Measurements from ENCODE around the gene TRMT2B. TPM values are rescaled to one million over a fixed set of nuclear protein-coding genes. Genes with fewer than 3 reads are reported as not detected.
"Not testable (repeated sequence)": the region's sequence is repeated elsewhere in the genome, so short reads cannot be mapped to it uniquely, and the experiment has no call there.

The TRMT2B gene
- total RNA-seq, 1 donor from 2014 or later = 12.2 TPM

GRCh38 chrX:100990139-100990538 lies 61.8 kb downstream of the TRMT2B start:
- no peak for DNase-seq (ENCODE audit: low spot score)
- Mint-ChIP-seq H3K27ac (ENCODE audit: unreplicated experiment) (no peak overlapping the region), H3K4me1 (ENCODE audit: unreplicated experiment) (peaks cover 3% of the 10 kb centered on the region), H3K9me3 (ENCODE audit: unreplicated experiment) (no peaks in the 10 kb centered on the region), H3K4me3 (ENCODE audit: unreplicated experiment) (no peak overlapping the region), H3K36me3 (ENCODE audit: low read depth, unreplicated experiment) (no peaks in the 10 kb centered on the region), H3K27me3 (ENCODE audit: unreplicated experiment) (no peaks in the 10 kb centered on the region)
- no peak for TF ChIP-seq CTCF (IDR thresholded peaks at IDR 0.05; ENCODE audit: unreplicated experiment)

- DNase-seq (ENCODE audit: low spot score) = no peak
- Mint-ChIP-seq H3K27me3 (ENCODE audit: unreplicated experiment) (no peaks in the 10 kb centered on the region), H3K4me3 (ENCODE audit: unreplicated experiment) (no peak overlapping the region), H3K36me3 (ENCODE audit: low read depth, unreplicated experiment) (no peaks in the 10 kb centered on the region), H3K9me3 (ENCODE audit: unreplicated experiment) (no peaks in the 10 kb centered on the region), H3K27ac (ENCODE audit: unreplicated experiment) (no peak overlapping the region), H3K4me1 (ENCODE audit: unreplicated experiment) (peaks cover 2% of the 10 kb centered on the region)
- no peak for TF ChIP-seq CTCF (IDR thresholded peaks at IDR 0.05; ENCODE audit: unreplicated experiment)
Observed at GRCh38 chrX:100984818-100985217, 67.1 kb downstream of the TRMT2B start.

- H3K4me1 Mint-ChIP-seq (ENCODE audit: unreplicated experiment); H3K4me3 Mint-ChIP-seq (ENCODE audit: unreplicated experiment); H3K36me3 Mint-ChIP-seq (ENCODE audit: low read depth, unreplicated experiment); DNase-seq (ENCODE audit: low spot score); H3K27ac Mint-ChIP-seq (ENCODE audit: unreplicated experiment); H3K27me3 Mint-ChIP-seq (ENCODE audit: unreplicated experiment); H3K9me3 Mint-ChIP-seq (ENCODE audit: unreplicated experiment): not testable (repeated sequence)
Observed at GRCh38 chrX:100981498-100981845, 70.4 kb downstream of the TRMT2B start.

- Mint-ChIP-seq H3K27ac (ENCODE audit: unreplicated experiment) (no peak overlapping the region), H3K4me3 (ENCODE audit: unreplicated experiment) (no peak overlapping the region), H3K36me3 (ENCODE audit: low read depth, unreplicated experiment) (no peaks in the 10 kb centered on the region), H3K9me3 (ENCODE audit: unreplicated experiment) (no peaks in the 10 kb centered on the region), H3K27me3 (ENCODE audit: unreplicated experiment) (peaks cover 2% of the 10 kb centered on the region), H3K4me1 (ENCODE audit: unreplicated experiment) (no peaks in the 10 kb centered on the region)
- TF ChIP-seq CTCF (IDR thresholded peaks at IDR 0.05; ENCODE audit: unreplicated experiment) = no peak
- no peak for DNase-seq (ENCODE audit: low spot score)
Observed at GRCh38 chrX:100980608-100981497, 71.1 kb downstream of the TRMT2B start.

- H3K9me3 Mint-ChIP-seq (ENCODE audit: unreplicated experiment) = no peaks in the 10 kb centered on the region
Observed at GRCh38 chrX:100979881-100980607, 71.9 kb downstream of the TRMT2B start.

More at GRCh38 chrX:100979881-100980607, 71.9 kb downstream of the TRMT2B start:
- Mint-ChIP-seq H3K27ac (ENCODE audit: unreplicated experiment) (no peak overlapping the region), H3K4me1 (ENCODE audit: unreplicated experiment) (no peaks in the 10 kb centered on the region), H3K36me3 (ENCODE audit: low read depth, unreplicated experiment) (no peaks in the 10 kb centered on the region), H3K27me3 (ENCODE audit: unreplicated experiment) (peaks cover 2% of the 10 kb centered on the region), H3K4me3 (ENCODE audit: unreplicated experiment) (no peak overlapping the region)
- DNase-seq (ENCODE audit: low spot score) = no peak
- no peak for TF ChIP-seq CTCF (IDR thresholded peaks at IDR 0.05; ENCODE audit: unreplicated experiment)
